Astrocyte (in vitro differentiated cells and primary cell): ENCODE results near the gene AGGF1.

ENCODE experiments used
- EZH2 ChIP-seq: IDR thresholded peaks from 2 replicates; pipeline ENCODE4 v1.6.1; 2012; ENCODE audit warnings: mild to moderate bottlenecking, low read length, inconsistent platforms; ENCODE audit not compliant: insufficient read depth
- TF ChIP-seq, protein P1 (sequence below): IDR thresholded peaks from 2 replicates; pipeline ENCODE4 v1.5.1; 2011; ENCODE audit warnings: low read depth, mild to moderate bottlenecking, inconsistent platforms, low read length, moderate library complexity; ENCODE audit not compliant: insufficient read depth

DNA sequence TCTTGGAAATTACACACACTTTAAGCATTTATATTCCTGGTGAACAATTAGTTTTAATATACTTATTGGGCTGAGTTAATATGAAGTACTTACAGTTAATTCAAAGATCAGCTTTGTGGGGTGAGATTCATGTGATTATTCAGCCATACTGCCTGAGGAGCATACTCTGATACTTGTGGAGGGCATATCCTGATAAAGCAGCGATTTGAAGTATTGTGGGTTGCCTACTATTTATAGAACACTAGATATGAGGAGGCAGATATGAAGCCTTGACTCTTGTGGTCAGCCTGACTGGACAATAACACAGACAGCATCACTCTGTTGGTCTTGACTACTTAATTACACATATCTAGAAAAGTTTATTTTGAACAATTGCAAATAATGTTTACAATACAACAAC lies 27.0 kb upstream of the AGGF1 start:
- TF ChIP-seq, protein P1, sequence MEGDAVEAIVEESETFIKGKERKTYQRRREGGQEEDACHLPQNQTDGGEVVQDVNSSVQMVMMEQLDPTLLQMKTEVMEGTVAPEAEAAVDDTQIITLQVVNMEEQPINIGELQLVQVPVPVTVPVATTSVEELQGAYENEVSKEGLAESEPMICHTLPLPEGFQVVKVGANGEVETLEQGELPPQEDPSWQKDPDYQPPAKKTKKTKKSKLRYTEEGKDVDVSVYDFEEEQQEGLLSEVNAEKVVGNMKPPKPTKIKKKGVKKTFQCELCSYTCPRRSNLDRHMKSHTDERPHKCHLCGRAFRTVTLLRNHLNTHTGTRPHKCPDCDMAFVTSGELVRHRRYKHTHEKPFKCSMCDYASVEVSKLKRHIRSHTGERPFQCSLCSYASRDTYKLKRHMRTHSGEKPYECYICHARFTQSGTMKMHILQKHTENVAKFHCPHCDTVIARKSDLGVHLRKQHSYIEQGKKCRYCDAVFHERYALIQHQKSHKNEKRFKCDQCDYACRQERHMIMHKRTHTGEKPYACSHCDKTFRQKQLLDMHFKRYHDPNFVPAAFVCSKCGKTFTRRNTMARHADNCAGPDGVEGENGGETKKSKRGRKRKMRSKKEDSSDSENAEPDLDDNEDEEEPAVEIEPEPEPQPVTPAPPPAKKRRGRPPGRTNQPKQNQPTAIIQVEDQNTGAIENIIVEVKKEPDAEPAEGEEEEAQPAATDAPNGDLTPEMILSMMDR, result no peak
- TF ChIP-seq EZH2, result no peak
